Forelimb muscle (tissue), 1 donor: Measurements from ENCODE around the gene PLD4. TPM values are rescaled to one million over a fixed set of nuclear protein-coding genes. Genes with fewer than 3 reads are reported as not detected.
A peak's percentile ranks its signal among the peaks of the same experiment; 100 is the strongest.

Experiments
- DNase-seq: peaks from one replicate; pipeline ENCODE4 v3.0.0-alpha.2; 2013; ENCODE audit warnings: low read depth
- polyA plus RNA-seq: library from polyadenylated mRNA; unstranded; fragments of 120-200 nt; gene quantifications from one replicate; pipeline ENCODE4 v1.2.1, GENCODE V29; 2013; ENCODE audit not compliant: insufficient read length

PLD4 gene
- polyA plus RNA-seq, 1 donor: 5.7 TPM

GRCh38 chr14:104928391-104929133, 3.9 kb downstream of the PLD4 start:
- no peak for DNase-seq

- no peak for DNase-seq
Measured at GRCh38 chr14:104929268-104930230, 4.9 kb downstream of the PLD4 start.

- no peak for DNase-seq
Measured at GRCh38 chr14:104930526-104931303, 6.0 kb downstream of the PLD4 start.

- DNase-seq: no peak
Measured at GRCh38 chr14:104931304-104931770, 6.7 kb downstream of the PLD4 start.

- DNase-seq: no peak
Measured at GRCh38 chr14:104931771-104932675, 7.3 kb downstream of the PLD4 start.

GRCh38 chr14:104932676-104933631, 8.3 kb downstream of the PLD4 start:
- DNase-seq: peak; percentile 68

GRCh38 chr14:104933746-104934733, 9.4 kb downstream of the PLD4 start:
- no peak for DNase-seq

GRCh38 chr14:104935026-104935650, 10.5 kb downstream of the PLD4 start:
- no peak for DNase-seq

GRCh38 chr14:104935955-104936354, 11.3 kb downstream of the PLD4 start:
- no peak for DNase-seq

- no peak for DNase-seq
Measured at GRCh38 chr14:104936361-104937155, 11.9 kb downstream of the PLD4 start.

- no peak for DNase-seq
Measured at GRCh38 chr14:104937161-104937560, 12.5 kb downstream of the PLD4 start.

- no peak for DNase-seq
Measured at GRCh38 chr14:104937694-104938365, 13.2 kb downstream of the PLD4 start.

GRCh38 chr14:104938436-104938835, 13.8 kb downstream of the PLD4 start:
- DNase-seq: no peak

- DNase-seq: no peak
Measured at GRCh38 chr14:104938960-104939359, 14.3 kb downstream of the PLD4 start.

- DNase-seq: no peak
Measured at GRCh38 chr14:104939666-104940410, 15.2 kb downstream of the PLD4 start.
